Heart left ventricle (tissue), 13 donors: ENCODE data around the gene RAP1B.

Experiments
- POLR2A ChIP-seq, 2 donors: fragments of 450-650 bp; IDR thresholded peaks; one replicate each; pipeline ENCODE4 v1.6.1; 2017; ENCODE audit warnings: antibody characterized with exemption in 2 of 2, mild to moderate bottlenecking in 2 of 2, moderate library complexity in 2 of 2
- TF ChIP-seq, protein P1 (sequence below), 12 donors: fragments of 200-600 bp; sonication (generic) in 4 of 12; IDR thresholded peaks; one replicate each; pipeline versions ENCODE4 v1.5.0 to v1.8.0; 2018 to 2022; ENCODE audit warnings: antibody characterized with exemption in 12 of 12, mild to moderate bottlenecking in 5 of 12
- donor health status: ischemic (EF 13 %, LVEDD 7.1; RV severe dilation, severe dysfunction).
- donor health status: DM: no; HTN: yes; CAD: no.
- donor health status: DM: no; HTN: no; CAD: no.
- donor health status: ischemic (EF 25% LVEDD 6.9; RV normal size, moderate dysfunction).
- donor health status: ischemic (EF 25% LVEDD 5.7; RV mildly dilated, moderate dysfunction).
- donor health status: ischemic (EF 35%, LVEDD 5.7; RV mildly dilated, moderate dysfunction).
- donor health status: nonischemic (EF 11% LVEDD 7.7; RV severe dilation, severe dysfunction).
- donor health status: DM: yes; HTN: yes; CAD: no.
- donor health status: PGD.
- donor health status: ischemic (EF 29% LVEDD 5.4; RV normal size, mild dysfunction).
- donor health status: nonischemic (EF 23%, LVEDD 6.1; RV moderate dilation, normal function).

DNA sequence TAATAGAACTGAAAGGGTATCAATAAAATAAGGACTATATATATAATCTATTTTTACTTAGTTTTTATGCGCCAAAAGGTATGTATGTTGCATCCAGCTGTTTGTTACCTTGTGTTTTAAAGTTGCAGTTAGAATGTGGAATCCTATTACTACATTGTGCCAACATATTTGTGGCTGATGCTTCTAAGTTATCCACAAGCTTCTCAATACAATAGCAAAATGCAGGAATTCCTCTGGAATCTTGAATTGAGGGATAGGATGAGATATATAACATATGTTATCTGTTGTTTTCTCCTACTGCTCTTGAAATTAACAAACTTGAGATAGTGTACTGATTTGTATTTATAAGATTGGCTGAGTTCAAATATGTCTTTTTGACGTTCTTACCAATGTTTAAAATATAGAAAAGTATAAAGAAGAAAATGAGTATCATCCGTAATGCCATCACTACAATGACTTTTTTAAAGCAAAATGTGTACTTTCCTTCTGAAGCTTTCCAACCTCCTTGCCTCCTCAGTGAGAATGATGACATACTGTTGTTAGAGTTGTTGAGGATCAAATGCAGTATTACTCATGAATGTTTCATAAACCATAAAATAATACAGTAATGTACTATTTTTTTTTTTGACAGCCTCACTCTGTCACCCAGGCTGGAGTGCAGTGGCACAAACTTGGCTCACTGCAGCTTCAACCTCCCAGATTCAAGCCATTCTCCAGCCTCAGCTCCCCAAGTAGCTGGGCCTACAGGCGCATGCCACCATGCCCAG is 6.6 kb downstream of the RAP1B start:
- TF ChIP-seq, protein P1, sequence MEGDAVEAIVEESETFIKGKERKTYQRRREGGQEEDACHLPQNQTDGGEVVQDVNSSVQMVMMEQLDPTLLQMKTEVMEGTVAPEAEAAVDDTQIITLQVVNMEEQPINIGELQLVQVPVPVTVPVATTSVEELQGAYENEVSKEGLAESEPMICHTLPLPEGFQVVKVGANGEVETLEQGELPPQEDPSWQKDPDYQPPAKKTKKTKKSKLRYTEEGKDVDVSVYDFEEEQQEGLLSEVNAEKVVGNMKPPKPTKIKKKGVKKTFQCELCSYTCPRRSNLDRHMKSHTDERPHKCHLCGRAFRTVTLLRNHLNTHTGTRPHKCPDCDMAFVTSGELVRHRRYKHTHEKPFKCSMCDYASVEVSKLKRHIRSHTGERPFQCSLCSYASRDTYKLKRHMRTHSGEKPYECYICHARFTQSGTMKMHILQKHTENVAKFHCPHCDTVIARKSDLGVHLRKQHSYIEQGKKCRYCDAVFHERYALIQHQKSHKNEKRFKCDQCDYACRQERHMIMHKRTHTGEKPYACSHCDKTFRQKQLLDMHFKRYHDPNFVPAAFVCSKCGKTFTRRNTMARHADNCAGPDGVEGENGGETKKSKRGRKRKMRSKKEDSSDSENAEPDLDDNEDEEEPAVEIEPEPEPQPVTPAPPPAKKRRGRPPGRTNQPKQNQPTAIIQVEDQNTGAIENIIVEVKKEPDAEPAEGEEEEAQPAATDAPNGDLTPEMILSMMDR (IDR thresholded peaks at IDR 0.05) = no peak
- TF ChIP-seq POLR2A (IDR thresholded peaks at IDR 0.05) = no peak
